Activated naive CD8-positive, alpha-beta T cell treated with anti-CD3 and anti-CD28 coated beads, Interleukin-2, amount 10 ng/mL, durations not matched to agents 7 days and 5 days (primary cell): ENCODE measurements around the gene P4HA3. TPM values are rescaled to one million over a fixed set of nuclear protein-coding genes. Genes with fewer than 3 reads are reported as not detected.

Experiments
- ATAC-seq: fragments of 150-1000 bp; cut with Tn5 transposase; one replicate; pipeline ENCODE4 v1.10.0; 2021; ENCODE audit warnings: low read depth, moderate library complexity
- POLR2A ChIA-PET: fragments of 350-600 bp; sonication (Branson Sonifier 250); formaldehyde crosslinking; loops from one replicate; lab custom pipeline; 2021; ENCODE audit warnings: antibody characterized with exemption; lab: Charles Lee
- DNase-seq: peaks from one replicate; pipeline ENCODE4 v3.0.0; 2021
- H3K27ac Mint-ChIP-seq: one replicate; pipeline ENCODE4 v1.8.0; 2022; ENCODE audit warnings: mild to moderate bottlenecking, mixed read lengths
- H3K27me3 Mint-ChIP-seq: one replicate; pipeline ENCODE4 v1.8.0; 2022; ENCODE audit warnings: mild to moderate bottlenecking, moderate library complexity, mixed read lengths
- H3K36me3 Mint-ChIP-seq: one replicate; pipeline ENCODE4 v1.8.0; 2021; ENCODE audit warnings: mild to moderate bottlenecking, mixed read lengths
- H3K4me1 Mint-ChIP-seq: one replicate; pipeline ENCODE4 v1.8.0; 2021; ENCODE audit warnings: mixed read lengths
- H3K4me3 Mint-ChIP-seq: one replicate; pipeline ENCODE4 v1.8.0; 2022; ENCODE audit warnings: mild to moderate bottlenecking, moderate library complexity, mixed read lengths
- H3K9me3 Mint-ChIP-seq: one replicate; pipeline ENCODE4 v1.8.0; 2021; ENCODE audit warnings: mixed read lengths
- total RNA-seq, 2 experiments: library from RNA; stranded (reverse); gene quantifications; one replicate each; pipeline ENCODE4 v1.2.3, GENCODE V29; 2021

Gene P4HA3
- total RNA-seq, 2 experiments from 2014 or later, result not detected

DNA sequence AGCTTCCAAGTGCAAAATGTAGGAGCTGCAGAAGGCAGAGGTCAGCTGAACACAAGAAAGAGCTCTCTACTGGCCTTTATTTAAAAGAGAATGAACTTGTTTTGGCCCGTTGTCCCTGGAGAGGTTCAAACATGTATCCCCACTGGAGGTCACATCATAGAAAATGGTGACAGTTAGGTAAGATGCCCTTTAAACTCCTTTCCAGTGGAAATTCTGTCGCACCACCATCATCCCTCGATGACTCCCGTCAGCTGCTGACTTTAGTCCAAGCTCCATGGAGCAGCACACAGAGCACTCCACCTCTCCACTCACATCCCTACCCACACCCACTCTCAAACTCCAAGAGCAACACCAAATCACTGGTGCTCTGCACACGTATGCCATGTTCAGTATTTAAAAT, 15.2 kb upstream of the P4HA3 start:
- H3K27ac Mint-ChIP-seq, result no peak overlapping the region
- POLR2A ChIA-PET, result no interaction called here
- DNase-seq (no peak), ATAC-seq (no peak)
- no peak overlapping the region for H3K4me3 Mint-ChIP-seq
- no peaks in the 10 kb centered on the region for H3K4me1 Mint-ChIP-seq
- H3K9me3 Mint-ChIP-seq, result no peaks in the 10 kb centered on the region
- H3K36me3 Mint-ChIP-seq, result no peaks in the 10 kb centered on the region
- H3K27me3 Mint-ChIP-seq, result peaks cover 6% of the 10 kb centered on the region

DNA sequence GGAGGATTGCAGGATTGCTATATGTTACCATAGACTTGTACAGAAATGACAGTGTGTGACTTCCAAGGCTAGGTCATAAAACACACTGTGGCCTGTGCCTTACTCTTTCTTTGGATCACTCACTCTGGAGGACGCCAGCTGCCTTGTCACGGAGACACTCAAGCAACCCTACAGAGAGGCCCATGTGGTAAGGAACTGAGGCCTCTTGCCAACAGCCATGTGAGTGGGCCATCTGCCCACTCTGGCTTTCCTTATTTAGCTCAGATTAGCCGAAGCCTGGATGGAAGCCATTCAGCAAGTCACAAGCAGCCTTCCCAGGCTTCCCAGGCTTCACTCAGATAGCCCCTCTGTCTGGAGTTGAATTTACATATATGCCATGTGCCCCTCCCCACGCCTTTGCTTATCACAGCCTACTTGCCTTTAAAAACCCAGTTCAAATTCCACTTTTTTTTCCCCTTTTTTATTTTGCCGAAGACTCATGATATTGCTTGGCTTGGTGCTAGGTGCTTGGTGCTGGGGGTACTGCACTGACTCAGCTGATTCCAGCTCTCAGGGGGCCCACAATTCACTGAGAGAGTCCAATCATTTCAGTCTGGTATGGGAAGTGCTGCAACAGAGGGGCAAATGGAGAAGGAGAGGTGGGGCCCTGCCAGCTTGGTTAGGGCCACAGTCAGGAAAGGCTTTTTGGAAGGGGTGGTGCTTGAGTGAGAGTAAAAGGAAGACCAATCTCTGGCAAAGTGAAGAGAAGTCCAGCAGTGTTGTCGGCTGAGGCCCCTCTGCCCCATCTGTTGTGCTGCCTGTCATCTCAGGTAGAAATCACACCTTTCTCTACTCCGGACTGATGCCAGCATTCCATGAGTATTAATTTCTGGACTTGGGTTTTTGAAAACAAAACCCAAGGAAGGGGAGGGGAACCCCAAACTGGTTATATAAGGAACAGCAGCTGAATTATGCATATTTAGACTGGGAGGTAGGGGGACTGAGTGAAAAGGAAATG, 14.5 kb upstream of the P4HA3 start:
- Mint-ChIP-seq H3K27ac (no peak overlapping the region), H3K36me3 (no peaks in the 10 kb centered on the region), H3K27me3 (peaks cover 9% of the 10 kb centered on the region), H3K9me3 (no peaks in the 10 kb centered on the region), H3K4me3 (no peak overlapping the region), H3K4me1 (no peaks in the 10 kb centered on the region)
- DNase-seq (no peak), ATAC-seq (no peak)
- POLR2A ChIA-PET, result no interaction called here

- Mint-ChIP-seq H3K4me3 (no peak overlapping the region), H3K36me3 (no peaks in the 10 kb centered on the region), H3K4me1 (no peaks in the 10 kb centered on the region), H3K27ac (no peak overlapping the region), H3K27me3 (peaks cover 18% of the 10 kb centered on the region), H3K9me3 (peaks cover 4% of the 10 kb centered on the region)
- ATAC-seq (no peak), DNase-seq (no peak)
- POLR2A ChIA-PET, result no interaction called here
Observed at GRCh38 chr11:74322667-74323066, 11.2 kb upstream of the P4HA3 start.

GRCh38 chr11:74321487-74322188, 10.2 kb upstream of the P4HA3 start:
- no peak overlapping the region for H3K4me3 Mint-ChIP-seq
- H3K9me3 Mint-ChIP-seq, result peaks cover 13% of the 10 kb centered on the region
- POLR2A ChIA-PET, result no interaction called here
- peaks cover 25% of the 10 kb centered on the region for H3K27me3 Mint-ChIP-seq
- no peaks in the 10 kb centered on the region for H3K4me1 Mint-ChIP-seq
- peaks cover 3% of the 10 kb centered on the region for H3K36me3 Mint-ChIP-seq
- no peak for DNase-seq
- no peak for ATAC-seq
- H3K27ac Mint-ChIP-seq, result no peak overlapping the region

- POLR2A ChIA-PET, result no interaction called here
- ATAC-seq, result no peak
- no peaks in the 10 kb centered on the region for H3K4me1 Mint-ChIP-seq
- H3K4me3 Mint-ChIP-seq, result no peak overlapping the region
- peaks cover 16% of the 10 kb centered on the region for H3K9me3 Mint-ChIP-seq
- no peak overlapping the region for H3K27ac Mint-ChIP-seq
- peaks cover 27% of the 10 kb centered on the region for H3K27me3 Mint-ChIP-seq
- no peak for DNase-seq
- peaks cover 3% of the 10 kb centered on the region for H3K36me3 Mint-ChIP-seq
Observed at GRCh38 chr11:74320538-74320937, 9.1 kb upstream of the P4HA3 start.

- Mint-ChIP-seq H3K4me3 (no peak overlapping the region), H3K36me3 (peaks cover 3% of the 10 kb centered on the region)
Observed at GRCh38 chr11:74319139-74319816, 7.8 kb upstream of the P4HA3 start.

DNA sequence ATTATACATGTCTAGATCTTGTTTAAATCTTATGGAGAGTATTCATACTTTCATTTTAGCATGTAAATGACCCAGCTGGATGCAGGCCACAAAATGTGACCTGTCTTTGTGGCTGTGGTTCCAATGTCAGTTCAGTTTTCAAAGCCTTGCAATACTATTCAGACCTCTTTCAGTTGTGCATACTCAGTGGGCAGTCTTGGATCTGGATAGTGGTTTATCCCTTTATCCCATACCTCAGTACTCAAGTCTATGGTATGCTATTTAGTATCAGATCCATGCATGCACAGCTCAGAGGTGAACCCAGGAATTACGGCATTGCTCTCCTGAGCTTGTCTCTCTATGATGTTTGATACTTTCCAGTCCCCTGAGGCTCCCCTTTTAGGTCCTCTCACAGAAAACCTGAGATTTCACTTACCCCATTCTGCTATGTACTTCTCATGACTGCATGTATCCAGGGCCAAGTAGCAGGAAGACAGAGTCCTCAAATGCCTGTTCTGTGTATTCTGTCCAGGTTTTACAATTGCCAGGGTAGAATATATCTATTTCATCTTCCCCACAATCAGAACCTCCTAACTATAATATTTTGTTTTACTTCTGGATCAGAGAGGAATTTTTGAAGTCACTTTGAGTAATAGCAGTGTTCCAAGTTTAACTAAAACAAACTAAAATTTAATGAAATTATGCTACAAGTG, 6.9 kb upstream of the P4HA3 start:
- POLR2A ChIA-PET, result no interaction called here
- H3K36me3 Mint-ChIP-seq, result peaks cover 3% of the 10 kb centered on the region
- peaks cover 1% of the 10 kb centered on the region for H3K4me1 Mint-ChIP-seq
- H3K9me3 Mint-ChIP-seq, result peaks cover 16% of the 10 kb centered on the region
- H3K27ac Mint-ChIP-seq, result no peak overlapping the region
- no peak for DNase-seq
- H3K4me3 Mint-ChIP-seq, result no peak overlapping the region
- ATAC-seq, result no peak
- peaks cover 26% of the 10 kb centered on the region for H3K27me3 Mint-ChIP-seq

More at GRCh38 chr11:74319139-74319816, 7.8 kb upstream of the P4HA3 start:
- ATAC-seq (no peak), DNase-seq (no peak)
- peaks cover 30% of the 10 kb centered on the region for H3K27me3 Mint-ChIP-seq
- POLR2A ChIA-PET, result no interaction called here
- H3K4me1 Mint-ChIP-seq, result no peaks in the 10 kb centered on the region
- peaks cover 16% of the 10 kb centered on the region for H3K9me3 Mint-ChIP-seq
- no peak overlapping the region for H3K27ac Mint-ChIP-seq

DNA sequence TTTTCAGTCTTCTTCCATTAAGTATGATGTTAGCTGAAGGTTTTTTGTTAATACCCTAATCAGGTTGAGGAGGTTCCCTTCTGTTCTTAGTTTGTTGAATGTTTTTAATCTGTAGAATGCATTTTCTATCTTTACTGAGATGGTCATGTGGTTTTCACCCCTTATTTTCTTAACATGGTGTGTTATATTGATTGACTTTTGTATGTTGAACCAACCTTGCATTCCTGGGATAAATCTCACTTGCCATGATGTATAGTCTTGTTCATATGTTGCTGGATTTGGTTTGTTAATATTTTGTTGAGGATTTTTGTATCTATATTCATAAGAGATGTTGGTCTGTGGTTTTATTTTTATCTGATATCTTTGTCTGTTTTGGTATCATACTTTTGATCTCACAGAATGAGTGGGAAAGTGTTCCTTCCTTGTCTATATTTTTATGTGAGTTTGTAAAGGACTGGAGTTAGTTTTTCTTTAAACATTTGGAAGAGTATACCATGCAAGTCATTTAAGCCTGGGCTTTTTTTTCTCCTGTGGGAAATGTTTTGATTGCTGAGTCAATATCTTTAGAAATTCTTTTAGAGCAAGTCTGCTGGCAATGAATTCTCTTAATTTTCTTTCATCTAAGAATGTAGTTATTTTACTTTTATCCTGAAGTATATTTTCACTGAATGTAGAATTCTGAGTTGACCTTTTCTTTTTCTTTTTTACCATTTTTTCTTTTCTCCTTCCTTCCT, 5.5 kb upstream of the P4HA3 start:
- POLR2A ChIA-PET, result no interaction called here
- no peak for DNase-seq
- ATAC-seq, result no peak
- Mint-ChIP-seq H3K4me1 (peaks cover 3% of the 10 kb centered on the region), H3K27ac (no peak overlapping the region), H3K36me3 (peaks cover 3% of the 10 kb centered on the region), H3K4me3 (no peak overlapping the region), H3K9me3 (peaks cover 16% of the 10 kb centered on the region), H3K27me3 (peaks cover 33% of the 10 kb centered on the region)

DNA sequence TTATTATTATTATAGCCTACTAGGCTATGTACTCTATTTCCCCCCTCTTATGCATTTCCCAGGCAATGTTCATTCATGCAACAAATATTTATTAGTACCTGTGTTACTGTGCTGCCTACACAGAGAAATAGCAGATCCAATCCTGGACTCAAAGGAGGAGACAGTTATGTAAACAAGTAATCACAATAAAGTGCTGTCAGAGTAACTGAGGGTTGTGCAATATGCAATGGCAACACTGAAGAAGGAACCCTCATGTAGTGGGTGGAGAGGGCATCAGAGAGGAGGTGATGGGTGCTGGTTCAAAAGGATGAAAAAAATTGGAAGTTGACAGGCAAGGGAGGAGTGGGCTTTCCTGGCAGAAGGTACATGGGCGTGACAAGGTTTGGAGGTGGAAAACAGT, 886 bp upstream of the P4HA3 start:
- H3K36me3 Mint-ChIP-seq, result peaks cover under 1% of the 10 kb centered on the region
- no peak overlapping the region for H3K27ac Mint-ChIP-seq
- H3K9me3 Mint-ChIP-seq, result peaks cover 9% of the 10 kb centered on the region
- DNase-seq (no peak), ATAC-seq (no peak)
- peaks cover 42% of the 10 kb centered on the region for H3K27me3 Mint-ChIP-seq
- H3K4me3 Mint-ChIP-seq, result no peak overlapping the region
- POLR2A ChIA-PET, result no interaction called here
- H3K4me1 Mint-ChIP-seq, result peaks cover 9% of the 10 kb centered on the region

DNA sequence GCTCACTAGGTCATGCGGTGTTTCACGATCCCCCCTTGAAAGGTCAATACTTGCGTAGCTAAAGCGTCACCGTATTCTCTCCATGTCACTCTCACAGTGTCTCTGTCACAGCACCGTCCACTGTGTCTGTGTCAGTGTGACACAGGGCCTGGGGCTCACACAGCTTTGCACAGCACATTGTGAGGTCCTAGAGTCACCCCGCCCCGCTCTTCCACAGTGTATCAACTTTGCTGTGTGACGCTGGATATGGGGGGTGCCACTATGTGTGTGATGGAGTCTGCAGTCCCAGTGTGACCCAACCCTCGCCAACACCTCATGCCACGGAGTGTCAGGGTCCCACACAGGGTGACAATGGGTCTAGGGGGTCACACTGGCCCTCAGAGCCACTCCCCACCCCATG, 583 bp downstream of the P4HA3 start:
- Mint-ChIP-seq H3K27ac (no peak overlapping the region), H3K4me1 (peaks cover 13% of the 10 kb centered on the region), H3K9me3 (peaks cover 2% of the 10 kb centered on the region), H3K4me3 (peak overlapping the region; percentile 76), H3K27me3 (peaks cover 46% of the 10 kb centered on the region), H3K36me3 (no peaks in the 10 kb centered on the region)
- DNase-seq, result no peak
- POLR2A ChIA-PET, result no interaction called here
- ATAC-seq, result no peak

GRCh38 chr11:74307434-74307833, 4.0 kb downstream of the P4HA3 start:
- ATAC-seq, result no peak
- Mint-ChIP-seq H3K9me3 (no peaks in the 10 kb centered on the region), H3K36me3 (no peaks in the 10 kb centered on the region), H3K27ac (no peak overlapping the region), H3K27me3 (peaks cover 46% of the 10 kb centered on the region), H3K4me1 (peaks cover 11% of the 10 kb centered on the region), H3K4me3 (no peak overlapping the region)
- DNase-seq, result no peak
- POLR2A ChIA-PET, result no interaction called here

DNA sequence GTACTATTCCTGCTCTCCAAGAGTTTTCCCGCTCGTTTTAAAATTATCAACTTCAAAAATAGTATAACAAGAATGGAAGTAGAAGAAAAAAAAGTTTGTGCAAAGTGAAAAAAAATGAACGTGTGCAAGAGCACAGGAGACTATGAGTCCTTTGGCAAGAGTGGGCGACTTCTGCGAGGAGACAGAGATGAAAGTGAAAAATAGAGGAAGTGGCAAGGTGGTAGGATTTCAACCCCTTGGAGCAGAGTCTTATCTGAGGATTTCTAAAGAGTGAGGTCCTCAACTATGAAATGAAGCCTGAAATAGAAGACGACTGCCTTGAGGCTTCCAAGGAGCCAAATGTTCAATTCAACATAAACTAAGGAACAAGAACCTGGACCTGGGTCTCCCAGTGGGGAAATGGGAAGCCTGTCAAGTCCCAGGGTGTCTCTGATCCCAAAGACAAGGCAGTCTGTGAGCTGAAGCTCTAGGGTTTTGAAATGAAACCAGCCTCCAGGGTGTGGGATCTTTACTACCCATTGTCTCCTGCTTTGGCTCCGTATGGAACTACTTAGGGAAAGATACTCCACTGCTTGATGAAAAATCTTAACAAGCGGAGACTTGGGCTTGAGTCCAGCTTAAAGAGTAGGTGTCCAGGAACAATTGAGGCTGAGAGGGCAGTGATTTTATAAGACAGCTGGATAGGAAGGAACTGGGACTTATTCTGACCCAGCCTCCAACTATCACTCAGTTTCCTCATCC, 4.8 kb downstream of the P4HA3 start:
- peaks cover 40% of the 10 kb centered on the region for H3K27me3 Mint-ChIP-seq
- DNase-seq, result no peak
- no peak overlapping the region for H3K27ac Mint-ChIP-seq
- POLR2A ChIA-PET, result no interaction called here
- peaks cover 8% of the 10 kb centered on the region for H3K4me1 Mint-ChIP-seq
- no peak for ATAC-seq
- H3K36me3 Mint-ChIP-seq, result no peaks in the 10 kb centered on the region
- no peak overlapping the region for H3K4me3 Mint-ChIP-seq
- no peaks in the 10 kb centered on the region for H3K9me3 Mint-ChIP-seq
